Subcutaneous adipose tissue (tissue), 4 donors: ENCODE data around the gene STT3A. TPM values are rescaled to one million over a fixed set of nuclear protein-coding genes. Genes with fewer than 3 reads are reported as not detected.

ENCODE experiments used
- small RNA-seq: library from RNA; depleted of rRNA; stranded (forward); fragments of <200 nt; gene quantifications from one replicate; pipeline ENCODE3, GENCODE V24; 2016
- total RNA-seq, 4 donors: library from RNA; depleted of rRNA; stranded (reverse); fragments of >200 nt; gene quantifications; one replicate each; pipeline ENCODE4 v1.1.0, GENCODE V29; 2016
- TF ChIP-seq, protein P1 (sequence below): fragments of 450-650 bp; IDR thresholded peaks from one replicate; pipeline ENCODE4 v1.5.1; 2016; ENCODE audit warnings: low read depth, mild to moderate bottlenecking, control low read depth, antibody characterized with exemption, moderate library complexity

STT3A gene
- total RNA-seq, 4 donors from 2014 or later, result 33.5 to 74.0 (median 56.8) TPM

DNA sequence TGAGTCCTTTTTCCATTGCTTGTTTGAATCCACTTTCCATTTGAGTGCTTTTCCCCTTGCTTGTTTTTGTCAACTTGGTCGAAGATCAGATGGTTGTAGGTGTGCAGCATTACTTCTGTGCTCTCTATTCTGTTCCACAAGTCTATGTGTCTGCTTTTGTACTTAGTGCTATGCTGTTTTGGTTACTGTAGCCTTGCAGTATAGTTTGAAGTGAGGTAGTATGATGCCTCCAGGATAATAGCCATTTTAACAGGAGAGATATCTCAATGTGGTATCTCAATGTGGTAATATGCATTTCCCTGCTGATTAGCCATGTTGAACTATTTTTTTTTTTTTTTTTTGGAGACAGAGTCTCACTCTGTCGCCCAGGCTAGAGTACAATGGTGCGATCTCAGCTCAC lies 71.3 kb downstream of the STT3A start:
- TF ChIP-seq, protein P1, sequence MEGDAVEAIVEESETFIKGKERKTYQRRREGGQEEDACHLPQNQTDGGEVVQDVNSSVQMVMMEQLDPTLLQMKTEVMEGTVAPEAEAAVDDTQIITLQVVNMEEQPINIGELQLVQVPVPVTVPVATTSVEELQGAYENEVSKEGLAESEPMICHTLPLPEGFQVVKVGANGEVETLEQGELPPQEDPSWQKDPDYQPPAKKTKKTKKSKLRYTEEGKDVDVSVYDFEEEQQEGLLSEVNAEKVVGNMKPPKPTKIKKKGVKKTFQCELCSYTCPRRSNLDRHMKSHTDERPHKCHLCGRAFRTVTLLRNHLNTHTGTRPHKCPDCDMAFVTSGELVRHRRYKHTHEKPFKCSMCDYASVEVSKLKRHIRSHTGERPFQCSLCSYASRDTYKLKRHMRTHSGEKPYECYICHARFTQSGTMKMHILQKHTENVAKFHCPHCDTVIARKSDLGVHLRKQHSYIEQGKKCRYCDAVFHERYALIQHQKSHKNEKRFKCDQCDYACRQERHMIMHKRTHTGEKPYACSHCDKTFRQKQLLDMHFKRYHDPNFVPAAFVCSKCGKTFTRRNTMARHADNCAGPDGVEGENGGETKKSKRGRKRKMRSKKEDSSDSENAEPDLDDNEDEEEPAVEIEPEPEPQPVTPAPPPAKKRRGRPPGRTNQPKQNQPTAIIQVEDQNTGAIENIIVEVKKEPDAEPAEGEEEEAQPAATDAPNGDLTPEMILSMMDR, result no peak

DNA sequence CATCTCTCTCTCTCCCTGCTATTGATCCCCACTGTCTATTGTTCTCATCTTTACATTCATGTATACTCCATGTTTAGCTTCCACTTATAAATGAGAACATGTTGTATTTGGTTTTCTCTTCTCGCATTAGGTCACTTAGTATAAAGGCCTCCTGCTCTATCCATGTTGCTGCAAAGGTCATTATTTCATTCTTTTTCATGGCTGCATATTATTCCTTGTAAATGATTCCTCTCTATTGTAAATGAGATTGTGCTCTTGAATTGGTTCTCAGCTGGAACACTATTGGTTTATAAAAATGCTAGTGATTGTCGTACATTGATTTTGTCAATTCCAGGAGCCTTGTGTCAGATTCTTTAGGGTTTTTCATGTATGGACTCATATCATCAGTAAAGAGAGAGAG lies 74.5 kb downstream of the STT3A start:
- TF ChIP-seq, protein P1, result no peak

DNA sequence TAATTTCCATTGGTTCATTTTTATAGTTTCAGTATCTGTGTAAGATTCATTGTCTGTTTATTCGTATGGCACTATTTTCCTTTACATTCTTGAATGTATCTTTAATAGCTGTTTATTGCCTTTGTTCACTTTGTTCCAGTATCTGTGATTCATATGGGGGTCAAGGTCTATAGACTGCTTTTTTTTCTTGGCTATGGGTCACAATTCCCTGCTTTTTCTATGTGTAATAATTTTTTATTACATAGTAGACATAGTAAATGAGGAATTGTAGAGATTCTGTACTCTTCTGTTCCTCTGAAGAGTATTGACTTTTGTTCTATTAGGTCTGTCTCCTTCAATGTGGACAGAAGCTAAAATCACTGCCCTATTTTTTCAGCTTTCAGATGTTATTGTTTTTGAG lies 77.5 kb downstream of the STT3A start:
- TF ChIP-seq, protein P1, result no peak

DNA sequence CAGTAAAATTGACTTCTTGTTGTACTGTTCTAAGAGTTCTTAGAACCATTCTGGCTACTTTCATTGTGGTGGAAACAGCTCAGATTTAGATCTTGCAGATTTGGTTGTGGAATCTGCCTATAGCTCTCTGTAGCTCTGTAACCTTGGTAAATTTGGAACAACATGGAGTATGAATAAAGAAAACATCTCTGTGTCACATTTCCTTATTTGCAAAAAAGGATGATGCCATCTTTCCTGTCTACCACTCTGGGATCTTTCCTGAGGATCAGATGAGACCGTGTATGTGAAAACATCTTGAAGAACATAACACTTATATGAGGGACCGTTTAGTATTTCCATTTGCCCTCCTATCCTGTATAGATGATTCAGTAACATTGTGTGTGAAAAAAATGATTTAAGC lies 78.9 kb downstream of the STT3A start:
- TF ChIP-seq, protein P1, result no peak

Small RNAs within 50 kb of the gene (small RNA-seq; reads per million reads assigned to genes)
- gene RNU2-35P (not detected), gene RNU6-1156P (not detected)

Other genes with a start within 250 kb of the STT3A start
- 10 to 100 TPM; 13.0 to 31.5 (median 16.6) TPM for gene FEZ1, start 96.6 kb upstream of the STT3A start, total RNA-seq
- gene EI24, start 23.4 kb upstream of the STT3A start, total RNA-seq, result 100 to 1,000 TPM in 1 of 4 donors, 10 to 100 TPM in 3; 66.0 to 105 (median 93.3) TPM
- 1 to 10 TPM; 1.3 to 6.3 (median 3.4) TPM for gene CHEK1, start 32.3 kb downstream of the STT3A start, total RNA-seq
- gene ACRV1, start 88.0 kb downstream of the STT3A start, total RNA-seq, result not detected
- not detected for gene PATE1, start 153.4 kb downstream of the STT3A start, total RNA-seq
- gene PATE2, start 186.0 kb downstream of the STT3A start, total RNA-seq, result not detected
- not detected for gene PATE3, start 195.3 kb downstream of the STT3A start, total RNA-seq
- gene PATE4, start 240.5 kb downstream of the STT3A start, total RNA-seq, result not detected